Tibial artery (tissue), 4 donors: ENCODE measurements around the gene NCCRP1.

ENCODE experiments used
- DNase-seq, 2 donors: peaks; one replicate each; pipeline ENCODE4 v3.0.0-alpha.2; 2019
- H3K27ac ChIP-seq, 2 donors: fragments of 200-600 bp; sonication (generic) in 1 of 2; 1 replicate in 1 of 2; 2 replicates in 1 of 2; pipeline ENCODE4 v1.5.1; 2018 to 2019; ENCODE audit warnings: mild to moderate bottlenecking in 1 of 2
- H3K27me3 ChIP-seq, 2 donors: fragments of 200-600 bp; sonication (generic) in 1 of 2; one replicate each; pipeline versions ENCODE4 v1.5.1 to v1.6.0; 2016 to 2019
- H3K36me3 ChIP-seq, 3 donors: fragments of 200-600 bp; sonication (generic) in 2 of 3; one replicate each; pipeline ENCODE4 v1.5.1; 2016 to 2019; ENCODE audit warnings: mild to moderate bottlenecking in 2 of 3
- H3K4me1 ChIP-seq, 4 donors: fragments of 200-600 bp; sonication (generic) in 2 of 4; 1 replicate in 3 of 4; 2 replicates in 1 of 4; pipeline ENCODE4 v1.5.1; 2016 to 2019
- H3K4me3 ChIP-seq, 2 donors: fragments of 200-600 bp; sonication (generic) in 1 of 2; 1 replicate in 1 of 2; 2 replicates in 1 of 2; pipeline ENCODE4 v1.5.1; 2018 to 2019; ENCODE audit warnings: mild to moderate bottlenecking in 2 of 2
- H3K9me3 ChIP-seq, 3 donors: fragments of 200-600 bp; sonication (generic) in 1 of 3; one replicate each; pipeline ENCODE4 v1.5.1; 2016 to 2019
- CTCF ChIP-seq, 2 experiments: fragments of 200-600 bp in 1 of 2; fragments of 450-650 bp in 1 of 2; IDR thresholded peaks; one replicate each; pipeline ENCODE4 v1.5.1; 2017 to 2019; ENCODE audit warnings: antibody characterized with exemption in 2 of 2, mild to moderate bottlenecking in 1 of 2, moderate library complexity in 1 of 2
- intact Hi-C: fragments of 100-400 bp; cut with DNase I; formaldehyde crosslinking; loops from one replicate; pipeline ENCODE4 v1.15.0; 2023; ENCODE audit warnings: low total_unique reads

Gene NCCRP1

GRCh38 chr19:39170386-39171231, 26.2 kb upstream of the NCCRP1 start:
- DNase-seq: no peak
- Histone ChIP-seq H3K36me3 (peaks cover 0 to 70% (median 56%) of the 10 kb centered on the region in 3 donors), H3K4me1 (peaks cover 0 to 24% (median 0%) of the 10 kb centered on the region in 4 donors), H3K4me3 (no peak overlapping the region), H3K27ac (no peak overlapping the region), H3K9me3 (no peaks in the 10 kb centered on the region), H3K27me3 (no peaks in the 10 kb centered on the region)
- intact Hi-C loops: no loop called here
- TF ChIP-seq CTCF (IDR thresholded peaks at IDR 0.05): no peak

DNA sequence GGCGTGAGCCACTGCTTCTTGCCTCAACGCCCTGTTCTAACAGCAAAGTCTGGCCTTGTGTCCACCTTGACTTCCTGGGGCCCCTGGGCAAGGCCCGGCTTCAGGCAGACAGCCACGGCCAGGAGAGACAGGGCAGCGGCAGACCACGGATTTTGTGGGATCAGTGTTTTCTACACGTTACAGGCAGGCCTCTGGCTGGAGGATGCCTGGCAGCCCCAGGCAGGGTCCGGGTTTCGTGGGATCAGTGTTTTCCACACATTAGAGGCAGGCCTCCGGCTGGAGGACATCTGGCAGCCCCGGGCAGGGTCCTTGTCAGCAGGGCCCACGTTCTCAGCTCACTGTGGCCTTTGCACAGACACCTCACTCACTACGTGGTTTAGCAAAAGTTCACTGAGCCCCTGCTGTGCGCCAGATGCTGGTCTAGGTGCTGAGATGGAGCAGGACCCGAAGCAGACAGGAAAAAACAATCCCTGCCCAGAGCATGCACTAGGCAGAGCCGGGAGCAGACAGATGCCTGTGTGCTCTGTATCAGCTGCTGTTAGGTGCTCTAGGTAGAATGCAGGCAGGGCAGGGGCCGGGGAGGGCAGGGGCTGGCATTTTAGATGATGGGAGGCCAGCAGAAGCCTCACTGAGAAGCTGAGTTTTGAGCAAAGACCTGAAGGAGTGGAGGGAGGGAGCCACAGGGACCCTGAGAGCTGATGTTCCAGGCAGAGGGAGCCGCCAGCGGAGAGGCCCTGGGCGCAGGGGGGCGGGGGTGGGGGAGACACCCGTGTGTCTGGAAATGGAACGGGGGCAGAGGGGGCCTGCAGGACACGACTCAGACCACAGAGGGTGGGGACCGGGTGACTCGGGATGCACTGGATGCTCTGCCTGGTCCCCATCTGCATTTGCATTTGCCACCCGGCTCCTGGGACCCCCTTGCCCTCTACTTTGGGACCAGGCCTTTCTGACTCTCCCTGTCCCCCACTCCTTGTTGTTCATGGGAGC, 25.0 kb upstream of the NCCRP1 start:
- no peak for TF ChIP-seq CTCF (IDR thresholded peaks at IDR 0.05)
- peaks cover 0 to 12% (median 0%) of the 10 kb centered on the region in 4 donors for H3K4me1 ChIP-seq
- no peaks in the 10 kb centered on the region for H3K9me3 ChIP-seq
- intact Hi-C loops: no loop called here
- H3K4me3 ChIP-seq: no peak overlapping the region
- no peaks in the 10 kb centered on the region for H3K27me3 ChIP-seq
- H3K36me3 ChIP-seq: peaks cover 7 to 81% (median 63%) of the 10 kb centered on the region in 3 donors
- DNase-seq: no peak
- no peak overlapping the region for H3K27ac ChIP-seq

GRCh38 chr19:39172700-39173501, 23.9 kb upstream of the NCCRP1 start:
- no peak for DNase-seq
- TF ChIP-seq CTCF (IDR thresholded peaks at IDR 0.05): no peak
- H3K27ac ChIP-seq: no peak overlapping the region
- H3K9me3 ChIP-seq: no peaks in the 10 kb centered on the region
- no peak overlapping the region for H3K4me3 ChIP-seq
- H3K27me3 ChIP-seq: no peaks in the 10 kb centered on the region
- intact Hi-C loops: no loop called here
- peaks cover 0 to 1% (median 0%) of the 10 kb centered on the region in 4 donors for H3K4me1 ChIP-seq
- H3K36me3 ChIP-seq: peaks cover 18 to 92% (median 75%) of the 10 kb centered on the region in 3 donors

- Histone ChIP-seq H3K27ac (no peak overlapping the region), H3K4me3 (no peak overlapping the region), H3K27me3 (no peaks in the 10 kb centered on the region), H3K36me3 (peaks cover 25 to 99% (median 81%) of the 10 kb centered on the region in 3 donors), H3K4me1 (no peaks in the 10 kb centered on the region), H3K9me3 (no peaks in the 10 kb centered on the region)
- TF ChIP-seq CTCF (IDR thresholded peaks at IDR 0.05): no peak
- intact Hi-C loops: no loop called here
- DNase-seq: no peak
These were observed 23.2 kb upstream of the NCCRP1 start for GRCh38 chr19:39173502-39173991.

DNA sequence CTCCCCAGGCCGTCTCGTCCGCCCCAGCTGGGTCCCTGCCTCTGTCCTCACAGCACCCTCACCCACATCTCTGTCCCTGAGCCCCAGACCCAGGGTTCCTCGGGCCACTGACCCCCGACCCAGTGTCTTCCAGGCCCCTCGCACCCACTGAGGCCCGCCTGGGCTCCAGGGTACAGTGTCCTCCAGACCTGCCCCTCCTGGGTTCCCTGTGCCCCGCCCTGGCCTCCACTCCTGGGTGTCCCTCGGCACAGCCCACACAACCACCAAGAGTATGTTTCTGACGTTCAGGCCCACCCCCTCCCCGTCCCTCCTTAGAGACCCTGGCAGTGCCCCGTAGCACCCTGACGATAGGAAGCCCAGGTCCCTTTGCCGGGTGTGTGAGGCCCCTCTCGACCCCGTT, 22.6 kb upstream of the NCCRP1 start:
- TF ChIP-seq CTCF (IDR thresholded peaks at IDR 0.05): no peak
- peaks cover 26 to 100% (median 87%) of the 10 kb centered on the region in 3 donors for H3K36me3 ChIP-seq
- H3K4me3 ChIP-seq: no peak overlapping the region
- intact Hi-C loops: no loop called here
- no peak overlapping the region for H3K27ac ChIP-seq
- no peaks in the 10 kb centered on the region for H3K9me3 ChIP-seq
- no peaks in the 10 kb centered on the region for H3K4me1 ChIP-seq
- H3K27me3 ChIP-seq: no peaks in the 10 kb centered on the region
- DNase-seq: no peak
